LNCAP (cell line): ENCODE measurements around the gene ZBTB2.

Experiments
- CTCF ChIP-seq: fragments of 450-650 bp; IDR thresholded peaks from 2 replicates; pipeline ENCODE4 v1.5.1; 2017; ENCODE audit warnings: mild to moderate bottlenecking

Gene ZBTB2

GRCh38 chr6:151321438-151321837 is 69.9 kb downstream of the ZBTB2 start:
- no peak for TF ChIP-seq CTCF

GRCh38 chr6:151320140-151320539 is 71.2 kb downstream of the ZBTB2 start:
- no peak for TF ChIP-seq CTCF

GRCh38 chr6:151317995-151318365 is 73.4 kb downstream of the ZBTB2 start:
- no peak for TF ChIP-seq CTCF

GRCh38 chr6:151317103-151317994 is 74.0 kb downstream of the ZBTB2 start:
- TF ChIP-seq CTCF: no peak
